Stomach (tissue), 9 donors: ENCODE results near the gene ADAM12. TPM values are rescaled to one million over a fixed set of nuclear protein-coding genes. Genes with fewer than 3 reads are reported as not detected.
A peak's percentile ranks its signal among the peaks of the same experiment; 100 is the strongest.

ENCODE experiments used
- DNase-seq, 2 donors: peaks; one replicate each; pipeline versions ENCODE4 v3.0.0 to v3.0.0-alpha.2; 2013 to 2019
- H3K27ac ChIP-seq, 5 donors: fragments of 200-600 bp in 4 of 5; sonication (generic) in 4 of 5; one replicate each; pipeline ENCODE4 v1.5.1; 2013 to 2019; ENCODE audit warnings: mild to moderate bottlenecking in 1 of 5, moderate library complexity in 1 of 5
- H3K27me3 ChIP-seq, 3 donors: fragments of 200-600 bp; sonication (generic); one replicate each; pipeline ENCODE4 v1.5.1; 2017 to 2019; ENCODE audit warnings: mixed run types in 1 of 3
- H3K36me3 ChIP-seq, 4 donors: fragments of 200-600 bp; sonication (generic); 1 replicate in 3 of 4; 2 replicates in 1 of 4; pipeline ENCODE4 v1.5.1; 2016 to 2019
- H3K4me1 ChIP-seq, 4 donors: fragments of 200-600 bp; sonication (generic); one replicate each; pipeline ENCODE4 v1.5.1; 2016 to 2019
- H3K4me3 ChIP-seq, 4 donors: fragments of 200-600 bp; sonication (generic) in 3 of 4; one replicate each; pipeline ENCODE4 v1.5.1; 2016 to 2019; ENCODE audit warnings: mild to moderate bottlenecking in 1 of 4
- H3K9me3 ChIP-seq, 4 donors: fragments of 200-600 bp; sonication (generic); one replicate each; pipeline ENCODE4 v1.5.1; 2016 to 2019
- EP300 ChIP-seq: sonication (generic); formaldehyde crosslinking; IDR thresholded peaks from one replicate; pipeline ENCODE4 v1.6.1; 2017; ENCODE audit warnings: antibody characterized with exemption
- POLR2A ChIP-seq, 4 donors: fragments of 450-650 bp; IDR thresholded peaks; one replicate each; pipeline ENCODE4 v1.6.1; 2016; ENCODE audit warnings: antibody characterized with exemption in 4 of 4, control low read depth in 2 of 4, mild to moderate bottlenecking in 1 of 4, moderate library complexity in 1 of 4
- POLR2AphosphoS5 ChIP-seq, 3 donors: sonication (generic); formaldehyde crosslinking; IDR thresholded peaks; one replicate each; pipeline ENCODE4 v1.6.1; 2016; ENCODE audit warnings: antibody characterized with exemption in 3 of 3
- WGBS, 5 donors: extraction: QIAGEN DNeasy Blood & Tissue Kit in 3 of 5; methylation state at CpG; one replicate each; pipeline versions ENCODE4 v1.1.5 to v1.1.7; 2013 to 2018; 5-methylcytosine and 5-hydroxymethylcytosine counted together
- intact Hi-C: fragments of 100-400 bp; cut with DNase I; formaldehyde crosslinking; loops from one replicate; pipeline ENCODE4 v1.15.1; 2023; ENCODE audit warnings: low total_unique reads
- polyA plus RNA-seq, 3 donors: library from polyadenylated mRNA; stranded (reverse); fragments of 200-250 nt; gene quantifications; one replicate each; pipeline ENCODE4 v1.2.3, GENCODE V29; 2013
- total RNA-seq, 5 donors: library from RNA; depleted of rRNA; stranded (reverse); fragments of >200 nt; gene quantifications; one replicate each; pipeline versions ENCODE4 v1.1.0 to v1.2.3, GENCODE V29; 2014 to 2016
- TF ChIP-seq, protein P1 (sequence below), 7 experiments: fragments of 450-650 bp in 4 of 7; fragments of 200-600 bp in 3 of 7; sonication (generic) in 3 of 7; IDR thresholded peaks; one replicate each; pipeline ENCODE4 v1.5.1; 2016 to 2019; ENCODE audit warnings: antibody characterized with exemption in 7 of 7, control low read depth in 2 of 7, mild to moderate bottlenecking in 1 of 7
- donor health status: healthy with polysubstance abuse.
- donor health status: Bipolar disorder and iron deficiency.
- donor health status: healthy.

The ADAM12 gene
- total and polyA plus RNA-seq, 8 donors = 0.03 to 6.4 (median 0.50) TPM; not detected in 3

DNA sequence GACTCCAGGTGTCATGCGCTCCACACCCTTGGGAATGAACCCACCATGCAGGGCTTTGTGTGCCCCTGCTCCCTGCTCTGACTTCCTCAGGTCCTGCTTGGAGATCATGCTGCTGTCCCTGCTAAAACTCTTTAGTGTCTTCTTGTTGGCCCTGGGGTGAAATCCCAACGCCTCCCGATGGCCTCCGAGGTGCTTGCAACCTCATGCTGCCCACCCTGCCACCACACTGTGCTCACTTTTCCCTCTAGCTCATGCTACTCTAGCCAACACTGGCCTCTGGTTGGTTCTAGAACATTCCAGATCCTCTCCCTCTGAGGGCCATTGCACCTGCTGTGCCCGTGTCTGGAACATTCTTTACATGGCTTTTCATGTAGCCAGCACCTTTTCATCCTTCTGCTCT is 227.7 kb downstream of the ADAM12 start:
- intact Hi-C loops = no loop called here
- WGBS, 5 donors = 60 to 72% (median 64%) methylated on average over 5 of the region's 5 CpGs
- DNase-seq = no peak
- Histone ChIP-seq H3K9me3 (no peaks in the 10 kb centered on the region), H3K4me3 (no peak overlapping the region), H3K27me3 (peaks cover 0 to 16% (median 0%) of the 10 kb centered on the region in 3 donors), H3K36me3 (no peaks in the 10 kb centered on the region), H3K27ac (no peak overlapping the region), H3K4me1 (no peaks in the 10 kb centered on the region)
- TF ChIP-seq POLR2A (IDR thresholded peaks at IDR 0.05) = no peak
- no peak for TF ChIP-seq EP300
- no peak for TF ChIP-seq POLR2AphosphoS5 (IDR thresholded peaks at IDR 0.05)
- TF ChIP-seq, protein P1, sequence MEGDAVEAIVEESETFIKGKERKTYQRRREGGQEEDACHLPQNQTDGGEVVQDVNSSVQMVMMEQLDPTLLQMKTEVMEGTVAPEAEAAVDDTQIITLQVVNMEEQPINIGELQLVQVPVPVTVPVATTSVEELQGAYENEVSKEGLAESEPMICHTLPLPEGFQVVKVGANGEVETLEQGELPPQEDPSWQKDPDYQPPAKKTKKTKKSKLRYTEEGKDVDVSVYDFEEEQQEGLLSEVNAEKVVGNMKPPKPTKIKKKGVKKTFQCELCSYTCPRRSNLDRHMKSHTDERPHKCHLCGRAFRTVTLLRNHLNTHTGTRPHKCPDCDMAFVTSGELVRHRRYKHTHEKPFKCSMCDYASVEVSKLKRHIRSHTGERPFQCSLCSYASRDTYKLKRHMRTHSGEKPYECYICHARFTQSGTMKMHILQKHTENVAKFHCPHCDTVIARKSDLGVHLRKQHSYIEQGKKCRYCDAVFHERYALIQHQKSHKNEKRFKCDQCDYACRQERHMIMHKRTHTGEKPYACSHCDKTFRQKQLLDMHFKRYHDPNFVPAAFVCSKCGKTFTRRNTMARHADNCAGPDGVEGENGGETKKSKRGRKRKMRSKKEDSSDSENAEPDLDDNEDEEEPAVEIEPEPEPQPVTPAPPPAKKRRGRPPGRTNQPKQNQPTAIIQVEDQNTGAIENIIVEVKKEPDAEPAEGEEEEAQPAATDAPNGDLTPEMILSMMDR (IDR thresholded peaks at IDR 0.05) = no peak

DNA sequence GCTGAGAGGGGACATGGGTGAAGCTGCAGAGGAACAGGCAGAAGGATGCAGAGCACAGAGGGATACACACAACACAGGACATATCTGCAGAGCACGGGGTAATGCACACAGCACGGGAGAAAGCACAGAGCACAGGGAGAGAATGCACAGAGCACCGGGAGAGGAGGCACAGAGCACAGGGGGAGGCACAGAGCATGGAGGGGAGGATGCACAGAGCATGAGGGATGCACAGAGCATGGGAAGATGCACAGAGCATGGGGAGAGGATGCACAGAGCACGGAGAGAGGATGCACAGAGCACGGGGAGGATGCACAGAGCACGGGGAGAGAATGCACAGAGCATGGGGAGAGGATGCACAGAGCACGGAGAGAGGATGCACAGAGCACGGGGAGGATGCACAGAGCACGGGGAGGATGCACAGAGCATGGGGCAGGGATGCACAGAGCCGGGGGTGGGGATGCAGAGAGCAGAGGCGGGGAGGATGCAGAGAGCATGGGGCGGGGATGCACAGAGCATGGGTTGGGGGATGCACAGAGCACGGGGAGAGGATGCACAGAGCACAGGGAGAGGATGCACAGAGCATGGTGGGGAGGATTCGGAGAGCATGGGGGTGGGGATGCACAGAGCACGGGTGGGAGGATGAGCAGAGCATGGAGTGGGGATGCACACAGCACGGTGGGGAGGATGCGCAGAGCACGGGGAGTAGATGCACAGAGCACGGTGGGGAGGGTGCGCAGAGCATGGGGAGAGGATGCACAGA is 230.0 kb downstream of the ADAM12 start:
- peaks cover 0 to 16% (median 0%) of the 10 kb centered on the region in 3 donors for H3K27me3 ChIP-seq
- WGBS, 5 donors = 64 to 76% (median 72%) methylated on average over 20 of the region's 20 CpGs
- TF ChIP-seq, protein P1 (IDR thresholded peaks at IDR 0.05) = no peak
- TF ChIP-seq POLR2AphosphoS5 (IDR thresholded peaks at IDR 0.05) (no peak), POLR2A (IDR thresholded peaks at IDR 0.05) (no peak), EP300 (no peak)
- DNase-seq = no peak
- no peaks in the 10 kb centered on the region for H3K4me1 ChIP-seq
- no peaks in the 10 kb centered on the region for H3K36me3 ChIP-seq
- no peak overlapping the region for H3K27ac ChIP-seq
- no peak overlapping the region for H3K4me3 ChIP-seq
- intact Hi-C loops = no loop called here
- H3K9me3 ChIP-seq = no peaks in the 10 kb centered on the region

DNA sequence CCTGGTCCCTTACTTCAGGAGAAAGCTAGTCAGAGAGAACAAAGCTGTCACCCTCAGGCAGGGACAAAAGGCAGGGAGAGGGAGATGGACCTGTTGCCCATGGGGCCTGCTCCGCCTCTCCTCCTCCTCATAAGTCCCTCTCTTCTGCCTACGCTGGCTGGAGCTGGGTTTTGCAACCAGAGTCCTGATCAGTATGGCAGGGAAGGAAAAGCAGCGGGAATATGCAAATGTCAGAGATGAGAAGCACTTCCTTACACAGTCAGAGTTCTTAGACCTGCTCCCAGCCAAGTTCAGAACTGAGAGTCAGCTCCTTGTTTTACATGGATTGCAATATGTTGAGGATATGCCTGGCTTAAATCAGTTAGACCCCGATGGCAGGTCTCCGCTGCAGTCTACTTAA is 231.1 kb downstream of the ADAM12 start:
- Histone ChIP-seq H3K4me1 (no peaks in the 10 kb centered on the region), H3K27ac (no peak overlapping the region), H3K27me3 (peaks cover 0 to 16% (median 0%) of the 10 kb centered on the region in 3 donors), H3K4me3 (no peak overlapping the region), H3K9me3 (no peaks in the 10 kb centered on the region), H3K36me3 (no peaks in the 10 kb centered on the region)
- DNase-seq = peak in 1 of 2 donors; percentile 31
- TF ChIP-seq, protein P1 (IDR thresholded peaks at IDR 0.05) = no peak
- no peak for TF ChIP-seq POLR2A (IDR thresholded peaks at IDR 0.05)
- TF ChIP-seq POLR2AphosphoS5 (IDR thresholded peaks at IDR 0.05) = no peak
- no peak for TF ChIP-seq EP300
- 65 to 74% (median 70%) methylated on average over 5 of the region's 5 CpGs for WGBS, 5 donors
- intact Hi-C loops = no loop called here

DNA sequence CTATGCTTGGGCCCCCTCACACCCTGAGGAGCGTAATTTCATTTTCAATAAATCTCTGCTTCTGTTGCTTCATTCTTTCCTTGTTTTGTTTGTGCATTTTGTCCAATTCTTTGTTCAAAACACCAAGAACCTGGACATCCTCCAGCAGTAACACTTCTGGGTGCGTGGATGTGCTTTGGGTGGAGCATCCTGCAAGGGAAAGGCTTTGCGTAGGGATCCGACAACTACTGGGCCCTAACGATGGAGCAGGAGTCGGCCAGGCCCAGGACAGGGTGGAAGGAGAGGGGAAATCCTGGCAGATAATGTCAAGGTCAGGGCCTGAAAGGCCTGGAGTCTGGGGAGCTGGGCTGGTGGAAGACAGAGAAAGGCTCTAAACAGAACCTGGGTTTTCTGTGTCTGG is 231.8 kb downstream of the ADAM12 start:
- Histone ChIP-seq H3K4me3 (no peak overlapping the region), H3K9me3 (no peaks in the 10 kb centered on the region), H3K27me3 (peaks cover 0 to 16% (median 0%) of the 10 kb centered on the region in 3 donors), H3K4me1 (no peaks in the 10 kb centered on the region), H3K27ac (no peak overlapping the region), H3K36me3 (no peaks in the 10 kb centered on the region)
- TF ChIP-seq EP300 = no peak
- TF ChIP-seq, protein P1 (IDR thresholded peaks at IDR 0.05) = no peak
- TF ChIP-seq POLR2AphosphoS5 (IDR thresholded peaks at IDR 0.05) = no peak
- no peak for TF ChIP-seq POLR2A (IDR thresholded peaks at IDR 0.05)
- 80 to 89% (median 84%) methylated on average over 6 of the region's 6 CpGs for WGBS, 5 donors
- intact Hi-C loops = no loop called here
- no peak for DNase-seq
